HG03520 (cell line): ENCODE data around the gene LTO1.
"Not testable (repeated sequence)": the region's sequence is repeated elsewhere in the genome, so short reads cannot be mapped to it uniquely, and the experiment has no call there.

Experiments used
- ATAC-seq: cut with Tn5 transposase; IDR thresholded peaks from one replicate; pipeline ENCODE4 v1.9.1; 2021; ENCODE audit warnings: mild to moderate bottlenecking, moderate library complexity; ENCODE audit not compliant: unreplicated experiment

The LTO1 gene

DNA sequence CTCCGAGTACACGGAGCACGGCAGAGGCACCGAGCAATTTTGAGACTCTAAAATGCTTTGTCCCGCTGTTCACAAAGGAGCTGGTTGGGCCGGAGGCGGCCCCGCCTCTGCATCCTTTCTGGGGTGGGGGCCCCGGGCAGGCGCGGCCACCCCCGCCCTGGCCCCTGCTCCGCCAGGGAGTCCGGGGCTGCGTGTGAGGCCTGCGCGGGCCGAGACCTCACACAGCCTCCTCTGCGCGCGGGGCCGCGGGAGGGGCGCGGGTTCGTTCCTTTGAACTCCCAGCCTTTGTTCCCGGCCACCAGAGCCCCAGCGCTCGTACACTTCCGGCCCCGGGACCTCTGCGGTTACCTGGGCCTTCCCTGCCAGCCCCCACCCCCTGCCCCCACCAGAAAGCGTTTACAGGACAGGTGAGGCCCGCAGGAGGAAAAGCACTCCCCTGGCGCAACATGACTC lies 27.1 kb upstream of the LTO1 start:
- ATAC-seq: no peak

GRCh38 chr11:69700278-69701140 lies 25.4 kb upstream of the LTO1 start:
- no peak for ATAC-seq

DNA sequence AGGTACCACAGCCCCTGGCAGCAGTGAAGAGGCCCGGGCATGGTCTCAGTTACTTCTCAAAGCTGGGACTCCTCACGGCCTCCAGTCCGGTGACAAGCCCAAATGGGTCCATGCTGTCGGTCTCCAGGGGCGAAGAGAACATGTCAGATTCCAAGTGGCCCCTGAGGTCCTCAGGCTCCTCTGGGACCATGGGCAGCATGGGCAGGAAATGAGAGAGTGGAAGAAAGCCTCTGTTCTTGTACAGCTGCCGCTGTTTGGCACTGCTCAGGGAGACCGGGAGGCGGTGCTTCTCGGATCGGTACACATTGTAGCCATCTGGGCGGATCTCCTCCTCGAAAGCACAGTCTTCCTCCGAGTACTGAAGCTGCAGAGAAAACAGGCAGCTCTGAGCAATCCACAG lies 24.1 kb upstream of the LTO1 start:
- no peak for ATAC-seq

- ATAC-seq: no peak
Measured at GRCh38 chr11:69698362-69698761, 23.2 kb upstream of the LTO1 start.

DNA sequence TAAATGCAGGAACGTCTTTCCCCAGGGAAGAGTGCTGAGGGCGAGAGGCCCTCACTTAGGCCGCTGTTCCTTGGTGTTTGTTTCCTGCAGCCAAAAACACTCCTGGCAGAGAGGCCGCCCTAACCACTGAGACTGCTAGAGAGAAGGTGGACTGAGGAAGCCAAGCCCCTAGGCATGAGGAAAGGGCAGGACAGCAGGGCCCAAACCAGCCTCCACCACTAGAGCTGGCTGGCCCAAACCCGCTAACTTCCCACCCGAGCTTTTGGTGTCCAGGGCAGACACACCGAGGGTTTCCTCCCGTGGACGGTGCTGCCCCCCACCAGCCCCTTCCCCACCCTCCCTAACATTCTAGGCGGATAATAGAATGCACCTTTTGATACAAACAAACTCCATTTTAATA lies 22.7 kb upstream of the LTO1 start:
- no peak for ATAC-seq

DNA sequence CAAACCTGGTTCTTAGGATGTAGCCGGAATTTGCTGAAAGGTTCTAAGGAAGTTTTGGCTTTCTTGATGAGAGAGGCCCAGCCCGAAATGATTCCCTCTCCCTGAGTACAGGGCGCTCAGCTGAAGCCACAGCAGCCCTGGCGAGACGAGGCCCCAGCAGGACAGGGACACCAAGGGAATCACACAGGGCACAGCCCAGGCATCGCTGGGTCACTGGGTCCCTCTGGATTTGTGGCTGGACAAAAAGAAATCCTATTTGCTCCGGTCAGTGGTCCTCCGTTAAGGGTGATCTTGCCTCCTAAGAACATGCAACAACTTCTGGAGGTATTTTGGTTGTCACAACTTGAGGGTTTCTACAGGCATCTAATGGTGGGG lies 22.3 kb upstream of the LTO1 start:
- no peak for ATAC-seq

GRCh38 chr11:69696749-69697468 lies 21.8 kb upstream of the LTO1 start:
- ATAC-seq: no peak

GRCh38 chr11:69695995-69696394 lies 20.8 kb upstream of the LTO1 start:
- ATAC-seq: not testable (repeated sequence)

DNA sequence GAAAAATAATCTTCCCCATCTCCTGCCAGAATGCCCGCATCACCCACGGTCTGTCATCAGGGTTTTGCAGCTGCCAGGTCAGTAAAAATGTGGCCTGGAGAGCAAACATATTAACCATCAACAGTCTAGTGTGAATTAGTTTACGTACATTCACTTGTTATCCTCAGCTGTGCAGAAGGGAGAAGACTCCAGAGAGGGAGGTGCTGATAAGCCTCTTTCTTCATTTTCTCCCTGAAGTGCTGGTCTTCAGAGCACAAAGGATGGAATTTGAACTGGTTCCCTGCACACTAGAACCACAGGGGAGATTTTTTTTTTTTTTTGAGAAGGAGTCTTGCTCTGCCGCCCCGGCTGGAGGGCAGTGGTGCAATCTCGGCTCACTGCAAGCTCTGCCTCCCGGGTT lies 20.4 kb upstream of the LTO1 start:
- ATAC-seq: no peak

DNA sequence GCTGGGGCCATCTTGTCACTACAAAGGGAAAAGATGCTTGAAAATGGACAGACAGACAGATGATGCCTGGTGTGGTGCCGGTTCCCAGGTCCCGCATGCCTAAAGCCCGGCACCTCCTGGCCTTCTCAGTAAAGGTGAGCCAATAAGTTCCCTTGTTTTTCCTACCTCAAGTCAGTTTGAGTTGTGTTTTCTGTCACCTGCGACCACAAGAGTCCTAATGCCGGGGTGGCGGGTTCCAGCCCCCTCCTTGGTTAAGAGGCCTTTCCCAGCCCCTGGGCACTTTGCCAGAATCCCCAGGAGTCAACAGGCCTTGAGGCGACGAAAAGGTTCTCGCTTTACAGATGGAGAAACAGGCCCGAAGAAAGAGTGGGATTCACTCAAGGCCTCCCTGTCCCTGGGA lies 19.6 kb upstream of the LTO1 start:
- no peak for ATAC-seq

DNA sequence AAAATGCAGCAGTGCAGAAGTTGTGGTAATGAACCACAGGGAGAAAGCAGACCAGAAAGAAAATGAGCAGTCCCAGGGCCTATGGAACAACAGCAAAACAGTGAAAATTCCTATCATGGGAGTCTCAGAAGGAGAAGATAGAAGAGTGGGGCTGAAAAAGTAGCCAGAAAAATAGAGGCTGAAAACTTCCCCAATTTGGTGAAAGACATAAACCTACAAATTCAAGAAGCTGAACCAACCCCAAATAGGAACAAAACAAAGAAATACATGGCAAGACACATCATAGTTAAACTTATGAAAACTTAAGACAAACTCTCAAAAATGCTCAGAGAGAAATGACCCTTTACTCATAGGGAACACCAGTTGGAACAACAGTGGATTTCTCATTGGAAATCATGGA lies 17.3 kb upstream of the LTO1 start:
- no peak for ATAC-seq

DNA sequence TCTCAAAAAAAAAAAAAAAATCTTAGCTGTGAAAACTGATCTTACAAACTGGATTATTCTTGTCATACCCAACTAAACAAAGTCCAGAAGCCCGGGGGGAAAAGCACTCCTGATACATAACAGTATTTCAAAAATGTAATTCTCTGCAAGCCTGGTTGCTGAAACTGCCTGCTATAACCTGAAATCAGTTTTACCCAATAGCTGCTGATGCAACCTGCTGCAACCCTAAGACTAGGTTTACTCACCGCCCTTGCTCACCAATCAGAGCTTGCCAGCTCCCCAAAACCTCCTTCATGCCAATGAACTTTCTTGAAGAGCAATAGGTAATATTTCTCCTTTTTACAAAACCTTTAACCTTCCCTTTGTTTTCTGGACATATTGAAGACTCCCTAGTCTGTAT lies 16.3 kb upstream of the LTO1 start:
- ATAC-seq: no peak

DNA sequence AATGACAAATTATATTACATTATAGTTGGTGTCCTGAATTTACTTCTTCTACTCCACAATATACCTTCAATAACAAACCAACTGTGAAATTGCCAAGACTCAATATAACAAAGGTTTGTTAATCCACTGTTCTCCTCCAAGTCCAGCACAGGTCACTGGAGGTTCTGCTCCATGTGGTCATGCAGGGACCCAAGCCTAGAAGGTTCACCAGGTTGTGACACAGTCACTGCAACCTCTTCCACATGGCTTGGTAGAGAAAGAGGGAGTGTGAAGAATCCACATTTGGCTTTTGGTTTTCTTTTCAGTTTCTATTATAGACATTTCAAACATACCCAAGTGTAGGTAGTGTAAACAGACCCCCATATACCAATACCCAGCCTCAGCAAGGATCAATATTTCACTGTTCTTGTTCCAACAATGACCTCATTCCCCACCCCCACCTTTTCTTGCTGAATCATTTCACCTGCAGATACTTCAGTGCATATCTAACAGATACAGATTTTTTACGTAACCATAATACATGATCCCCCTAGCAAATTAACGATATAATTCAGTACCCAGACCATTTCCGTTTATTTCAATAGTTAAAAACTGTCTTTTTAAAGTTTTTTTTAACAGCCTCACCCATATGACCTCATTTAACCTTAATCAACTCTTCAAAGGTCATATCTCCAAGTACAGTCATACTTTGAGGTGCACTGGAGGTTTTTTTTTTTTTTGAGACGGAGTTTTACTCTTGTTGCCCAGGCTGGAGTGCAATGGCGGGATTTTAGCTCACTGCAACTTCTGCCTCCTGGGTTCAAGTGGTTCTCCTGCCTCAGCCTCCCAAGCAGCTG lies 14.5 kb upstream of the LTO1 start:
- no peak for ATAC-seq

GRCh38 chr11:69687969-69688771 lies 13.0 kb upstream of the LTO1 start:
- ATAC-seq: not testable (repeated sequence)

DNA sequence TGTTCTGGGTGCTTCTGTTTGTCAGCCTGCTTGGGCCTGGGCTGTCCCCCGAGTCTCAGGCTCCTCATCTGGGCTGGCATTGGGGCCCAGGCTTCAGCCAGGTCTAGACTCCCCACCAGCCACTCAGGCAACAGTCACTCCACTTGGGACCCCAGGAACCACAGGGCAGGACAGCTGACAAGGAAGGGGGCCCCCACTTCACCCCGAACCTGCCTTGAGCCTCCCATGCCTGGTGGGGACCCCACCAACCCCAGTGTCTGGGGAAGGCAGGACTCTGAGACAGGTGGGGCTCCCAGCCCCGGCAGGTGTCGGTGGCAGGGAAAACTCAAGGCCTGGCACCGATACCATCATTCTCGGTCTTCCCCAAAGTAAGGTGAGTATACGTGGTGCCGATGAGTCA lies 11.7 kb upstream of the LTO1 start:
- ATAC-seq: no peak

DNA sequence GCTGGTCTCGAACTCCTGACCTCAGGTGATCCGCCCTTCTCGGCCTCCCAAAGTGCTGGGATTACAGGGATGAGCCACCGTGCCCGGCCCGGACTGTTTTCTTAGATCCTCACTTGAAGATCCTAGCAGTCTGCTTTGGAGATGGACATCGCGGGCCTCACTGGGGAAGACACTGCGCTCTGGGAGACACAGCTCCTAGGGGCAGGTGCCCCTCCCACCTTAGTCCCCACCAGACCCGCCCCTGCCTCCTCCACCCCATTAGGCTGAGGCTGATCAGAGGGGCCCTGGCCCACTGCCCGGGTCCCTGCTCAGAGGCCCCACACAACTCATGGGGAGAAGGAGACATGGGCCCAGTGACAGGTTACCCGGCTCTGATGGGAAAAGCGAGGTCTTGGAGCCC lies 11.3 kb upstream of the LTO1 start:
- no peak for ATAC-seq

GRCh38 chr11:69685348-69685747 lies 10.2 kb upstream of the LTO1 start:
- no peak for ATAC-seq

DNA sequence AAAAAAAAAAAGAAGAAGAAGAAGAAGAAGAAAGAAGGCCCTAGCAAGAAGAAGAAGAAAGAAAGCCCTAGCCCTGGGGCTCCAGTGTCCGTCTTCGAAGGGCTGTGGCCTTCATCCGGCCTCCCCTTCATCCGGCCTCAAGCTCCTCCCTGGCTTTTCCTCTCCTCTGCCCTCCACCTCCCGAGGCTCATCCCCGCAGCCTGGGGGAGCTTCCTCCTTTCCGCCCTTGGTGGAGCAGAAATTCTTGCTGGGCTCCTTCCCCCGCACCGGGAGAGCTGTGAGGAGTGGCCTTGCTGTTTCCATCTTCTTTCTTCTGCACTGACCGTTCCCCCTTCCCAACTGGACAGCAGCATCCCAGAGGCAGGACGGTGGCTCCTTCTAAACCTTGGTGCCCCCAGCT lies 9.5 kb upstream of the LTO1 start:
- ATAC-seq: no peak

DNA sequence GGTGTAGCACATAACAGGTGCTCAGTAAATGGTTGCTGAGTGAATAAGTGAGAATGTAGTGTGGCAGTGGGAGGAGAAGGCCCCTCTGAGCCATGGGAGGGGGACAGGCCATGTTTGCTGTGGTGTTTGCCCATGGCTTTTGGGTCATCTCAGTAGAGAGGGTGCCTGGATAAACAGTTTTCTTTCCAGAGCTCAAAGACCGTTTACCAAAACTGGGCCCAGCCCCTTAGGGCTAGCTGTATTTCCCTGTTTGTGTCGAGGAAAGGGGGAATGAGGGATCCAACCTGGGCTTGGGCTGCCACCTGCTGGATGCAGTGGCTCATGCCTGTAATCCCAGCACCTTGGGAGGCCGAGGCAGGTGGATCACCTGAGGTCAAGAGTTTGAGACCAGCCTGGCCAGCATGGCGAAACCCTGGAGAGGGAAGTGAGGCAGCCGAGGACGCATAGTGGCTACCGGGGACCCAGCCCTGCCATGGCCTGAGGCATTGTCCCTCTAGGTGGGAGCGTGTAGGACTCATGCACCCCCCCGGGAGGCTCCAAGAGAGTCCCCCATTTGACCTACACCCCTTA lies 8.7 kb upstream of the LTO1 start:
- no peak for ATAC-seq

- ATAC-seq: no peak
Measured at GRCh38 chr11:69682681-69683326, 7.7 kb upstream of the LTO1 start.
